ENCODE results near the gene CCDC198. TPM values are rescaled to one million over a fixed set of nuclear protein-coding genes. Genes with fewer than 3 reads are reported as not detected.
A peak's percentile ranks its signal among the peaks of the same experiment; 100 is the strongest.

CCDC198 gene
- total RNA-seq: not detected
- not detected for polyA plus RNA-seq
- 0 to 0.17 (median 0) reads per million in 6 experiments for total RNA-seq

- peaks cover 6 to 19% (median 10%) of the 10 kb centered on the region in 4 donors for H3K4me1 Mint-ChIP-seq
- POLR2A ChIA-PET: no interaction called here
- ATAC-seq (peak in 1 of 2 donors; percentile 58), DNase-seq (peak in 2 of 10 donors; percentile 7 to 15)
- H3K36me3 Mint-ChIP-seq: peaks cover 0 to under 1% (median 0%) of the 10 kb centered on the region in 3 donors
- peaks cover 0 to 4% (median 0%) of the 10 kb centered on the region in 9 donors for H3K9me3 Mint-ChIP-seq
- H3K27ac Mint-ChIP-seq: peak within 1 kb of the TSS in 4 of 10 donors; percentile 2 to 53 (median 20)
- peak within 1 kb of the TSS in 1 of 10 donors; percentile 1 for H3K4me3 Mint-ChIP-seq
- H3K27me3 Mint-ChIP-seq: peaks cover 0 to 6% (median 0%) of the 10 kb centered on the region in 5 donors
These were observed at the start of gene CCDC198 for GRCh38 chr14:57493467-57494181. Gene CCDC198, minus strand, starts transcription at chr14:57493857. Its CDS starts 142 bp downstream, at chr14:57493715.

- Mint-ChIP-seq H3K36me3 (no peaks in the 10 kb centered on the region), H3K27me3 (peaks cover 5 to 15% (median 9%) of the 10 kb centered on the region in 5 donors), H3K9me3 (peaks cover 0 to 24% (median 7%) of the 10 kb centered on the region in 9 donors), H3K4me3 (no peak overlapping the region), H3K27ac (no peak overlapping the region), H3K4me1 (no peaks in the 10 kb centered on the region)
- ATAC-seq (no peak), DNase-seq (no peak)
- POLR2A ChIA-PET: no interaction called here
These were observed 39.6 kb upstream of the CCDC198 start for GRCh38 chr14:57533214-57533613.

- ATAC-seq: no peak
- POLR2A ChIA-PET: no interaction called here
These were observed 36.9 kb upstream of the CCDC198 start for GRCh38 chr14:57530571-57530970.

GRCh38 chr14:57526942-57527341 lies 33.3 kb upstream of the CCDC198 start:
- peaks cover 5 to 30% (median 11%) of the 10 kb centered on the region in 5 donors for H3K27me3 Mint-ChIP-seq
- ATAC-seq: no peak
- peaks cover 8 to 66% (median 45%) of the 10 kb centered on the region in 9 donors for H3K9me3 Mint-ChIP-seq
- H3K4me3 Mint-ChIP-seq: no peak overlapping the region
- no peak for DNase-seq
- POLR2A ChIA-PET: no interaction called here
- H3K36me3 Mint-ChIP-seq: peaks cover 0 to 39% (median 16%) of the 10 kb centered on the region in 3 donors
- H3K4me1 Mint-ChIP-seq: no peaks in the 10 kb centered on the region
- peak overlapping the region in 1 of 10 donors; percentile 61 for H3K27ac Mint-ChIP-seq

More at GRCh38 chr14:57530571-57530970, 36.9 kb upstream of the CCDC198 start:
- Mint-ChIP-seq H3K4me1 (no peaks in the 10 kb centered on the region), H3K27me3 (peaks cover 5 to 21% (median 9%) of the 10 kb centered on the region in 5 donors), H3K9me3 (peaks cover 0 to 38% (median 20%) of the 10 kb centered on the region in 9 donors), H3K36me3 (peaks cover 0 to 13% (median 8%) of the 10 kb centered on the region in 3 donors), H3K4me3 (no peak overlapping the region), H3K27ac (no peak overlapping the region)
- no peak for DNase-seq

- H3K27ac Mint-ChIP-seq: no peak overlapping the region
- DNase-seq: no peak
- H3K36me3 Mint-ChIP-seq: peaks cover 0 to 47% (median 11%) of the 10 kb centered on the region in 3 donors
- POLR2A ChIA-PET: no interaction called here
- no peaks in the 10 kb centered on the region for H3K4me1 Mint-ChIP-seq
- no peak for ATAC-seq
- H3K4me3 Mint-ChIP-seq: no peak overlapping the region
- peaks cover 9 to 94% (median 56%) of the 10 kb centered on the region in 9 donors for H3K9me3 Mint-ChIP-seq
- peaks cover 3 to 23% (median 9%) of the 10 kb centered on the region in 5 donors for H3K27me3 Mint-ChIP-seq
These were observed 25.4 kb upstream of the CCDC198 start for GRCh38 chr14:57519043-57519442.

GRCh38 chr14:57512220-57512619 lies 18.6 kb upstream of the CCDC198 start:
- DNase-seq: no peak
- peaks cover 3 to 14% (median 7%) of the 10 kb centered on the region in 5 donors for H3K27me3 Mint-ChIP-seq
- H3K9me3 Mint-ChIP-seq: peaks cover 2 to 36% (median 22%) of the 10 kb centered on the region in 9 donors
- no peak overlapping the region for H3K27ac Mint-ChIP-seq
- H3K4me1 Mint-ChIP-seq: no peaks in the 10 kb centered on the region
- H3K4me3 Mint-ChIP-seq: no peak overlapping the region
- peaks cover 0 to 17% (median 3%) of the 10 kb centered on the region in 3 donors for H3K36me3 Mint-ChIP-seq
- no peak for ATAC-seq
- POLR2A ChIA-PET: no interaction called here

GRCh38 chr14:57508756-57509155 lies 15.1 kb upstream of the CCDC198 start:
- peaks cover 0 to 4% (median 0%) of the 10 kb centered on the region in 5 donors for H3K27me3 Mint-ChIP-seq
- ATAC-seq: no peak
- no peak for DNase-seq
- no peak overlapping the region for H3K4me3 Mint-ChIP-seq
- H3K27ac Mint-ChIP-seq: no peak overlapping the region
- H3K4me1 Mint-ChIP-seq: no peaks in the 10 kb centered on the region
- POLR2A ChIA-PET: no interaction called here
- H3K36me3 Mint-ChIP-seq: peaks cover 0 to under 1% (median 0%) of the 10 kb centered on the region in 3 donors
- peaks cover 0 to 3% (median 0%) of the 10 kb centered on the region in 9 donors for H3K9me3 Mint-ChIP-seq

GRCh38 chr14:57502586-57503254 lies 9.1 kb upstream of the CCDC198 start:
- no peak for DNase-seq
- POLR2A ChIA-PET: no interaction called here
- H3K9me3 Mint-ChIP-seq: peaks cover 0 to 4% (median 0%) of the 10 kb centered on the region in 9 donors
- no peak for ATAC-seq
- H3K4me3 Mint-ChIP-seq: no peak overlapping the region
- H3K4me1 Mint-ChIP-seq: no peaks in the 10 kb centered on the region
- no peaks in the 10 kb centered on the region for H3K36me3 Mint-ChIP-seq
- no peak overlapping the region for H3K27ac Mint-ChIP-seq
- H3K27me3 Mint-ChIP-seq: peaks cover 2 to 21% (median 11%) of the 10 kb centered on the region in 5 donors

GRCh38 chr14:57501039-57501557 lies 7.4 kb upstream of the CCDC198 start:
- DNase-seq (no peak), ATAC-seq (no peak)
- H3K27me3 Mint-ChIP-seq: peaks cover 2 to 21% (median 11%) of the 10 kb centered on the region in 5 donors
- H3K4me1 Mint-ChIP-seq: no peaks in the 10 kb centered on the region
- H3K9me3 Mint-ChIP-seq: peaks cover 0 to 6% (median 0%) of the 10 kb centered on the region in 9 donors
- H3K27ac Mint-ChIP-seq: no peak overlapping the region
- no peaks in the 10 kb centered on the region for H3K36me3 Mint-ChIP-seq
- H3K4me3 Mint-ChIP-seq: no peak overlapping the region
- POLR2A ChIA-PET: no interaction called here

- peaks cover 2 to 17% (median 11%) of the 10 kb centered on the region in 5 donors for H3K27me3 Mint-ChIP-seq
- POLR2A ChIA-PET: no interaction called here
- peaks cover 1 to 4% (median 3%) of the 10 kb centered on the region in 4 donors for H3K4me1 Mint-ChIP-seq
- no peaks in the 10 kb centered on the region for H3K36me3 Mint-ChIP-seq
- ATAC-seq: no peak
- peaks cover 0 to 6% (median 0%) of the 10 kb centered on the region in 9 donors for H3K9me3 Mint-ChIP-seq
- no peak for DNase-seq
- H3K27ac Mint-ChIP-seq: no peak overlapping the region
- no peak overlapping the region for H3K4me3 Mint-ChIP-seq
These were observed 5.0 kb upstream of the CCDC198 start for GRCh38 chr14:57498659-57499058.

- Mint-ChIP-seq H3K36me3 (no peaks in the 10 kb centered on the region), H3K27ac (no peak overlapping the region), H3K27me3 (peaks cover 2 to 17% (median 11%) of the 10 kb centered on the region in 5 donors), H3K9me3 (peaks cover 0 to 6% (median 0%) of the 10 kb centered on the region in 9 donors), H3K4me3 (no peak overlapping the region), H3K4me1 (peaks cover 4 to 11% (median 8%) of the 10 kb centered on the region in 4 donors)
- ATAC-seq (no peak), DNase-seq (no peak)
- POLR2A ChIA-PET: no interaction called here
These were observed 4.4 kb upstream of the CCDC198 start for GRCh38 chr14:57498035-57498434.

GRCh38 chr14:57495416-57495815 lies 1.8 kb upstream of the CCDC198 start:
- POLR2A ChIA-PET: no interaction called here
- peaks cover 0 to 5% (median 3%) of the 10 kb centered on the region in 5 donors for H3K27me3 Mint-ChIP-seq
- no peak overlapping the region for H3K27ac Mint-ChIP-seq
- H3K9me3 Mint-ChIP-seq: peaks cover 0 to 6% (median 0%) of the 10 kb centered on the region in 9 donors
- ATAC-seq: no peak
- no peak overlapping the region for H3K4me3 Mint-ChIP-seq
- no peaks in the 10 kb centered on the region for H3K36me3 Mint-ChIP-seq
- peaks cover 6 to 19% (median 10%) of the 10 kb centered on the region in 4 donors for H3K4me1 Mint-ChIP-seq
- no peak for DNase-seq

Data from naive thymus-derived CD8-positive, alpha-beta T cell (primary cell).